HG03558 (cell line): ENCODE results near the gene PGRMC1.
"Not testable (repeated sequence)": the region's sequence is repeated elsewhere in the genome, so short reads cannot be mapped to it uniquely, and the experiment has no call there.

Experiments used
- ATAC-seq: cut with Tn5 transposase; IDR thresholded peaks from one replicate; pipeline ENCODE4 v1.9.1; 2021; ENCODE audit warnings: moderate number of reproducible peaks; ENCODE audit not compliant: unreplicated experiment; ENCODE audit errors: extremely low read depth

The PGRMC1 gene

DNA sequence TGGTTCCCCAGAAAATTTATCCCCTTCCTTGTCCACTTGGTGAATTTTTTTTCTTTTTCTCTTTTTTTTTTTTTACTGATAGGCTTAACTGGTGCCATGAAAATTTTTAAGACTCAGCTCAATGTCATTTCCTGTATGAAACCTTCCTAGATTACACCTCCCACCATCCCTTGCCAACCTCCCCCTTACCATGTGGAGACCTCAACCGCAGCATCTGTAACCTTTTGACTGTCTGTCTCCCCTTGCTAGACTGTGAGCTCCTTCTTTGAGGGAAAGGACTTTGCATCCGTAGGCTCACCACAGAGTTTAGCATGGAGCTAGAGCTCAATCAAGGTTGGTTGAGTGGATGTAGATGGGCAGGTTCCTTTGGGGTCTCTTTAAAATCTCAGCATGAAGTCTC is 5.2 kb upstream of the PGRMC1 start:
- ATAC-seq, result no peak

DNA sequence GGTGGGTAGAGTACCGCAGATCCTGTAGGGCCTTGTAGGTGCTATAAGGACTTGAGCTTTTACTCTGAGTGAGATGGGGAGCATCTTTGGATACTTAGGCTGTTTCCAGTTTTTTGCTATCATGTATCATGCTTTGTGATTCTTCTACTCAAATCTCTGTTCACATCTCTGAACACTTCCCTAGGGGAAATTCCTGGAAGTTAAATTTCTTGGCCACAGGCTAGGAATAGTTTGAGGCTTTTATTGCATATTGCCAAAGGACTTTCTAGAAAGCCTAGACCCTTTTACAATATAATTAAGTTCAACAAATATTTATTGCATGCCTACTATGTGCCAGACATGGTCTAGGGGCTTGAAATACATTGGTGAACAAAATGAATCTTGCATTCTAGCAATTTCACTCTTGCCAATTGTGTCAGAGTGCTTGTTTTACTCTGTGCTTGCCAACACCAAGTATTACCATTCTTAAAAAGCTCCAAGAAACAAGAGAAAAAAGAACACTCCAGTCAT is 4.1 kb upstream of the PGRMC1 start:
- ATAC-seq, result no peak

DNA sequence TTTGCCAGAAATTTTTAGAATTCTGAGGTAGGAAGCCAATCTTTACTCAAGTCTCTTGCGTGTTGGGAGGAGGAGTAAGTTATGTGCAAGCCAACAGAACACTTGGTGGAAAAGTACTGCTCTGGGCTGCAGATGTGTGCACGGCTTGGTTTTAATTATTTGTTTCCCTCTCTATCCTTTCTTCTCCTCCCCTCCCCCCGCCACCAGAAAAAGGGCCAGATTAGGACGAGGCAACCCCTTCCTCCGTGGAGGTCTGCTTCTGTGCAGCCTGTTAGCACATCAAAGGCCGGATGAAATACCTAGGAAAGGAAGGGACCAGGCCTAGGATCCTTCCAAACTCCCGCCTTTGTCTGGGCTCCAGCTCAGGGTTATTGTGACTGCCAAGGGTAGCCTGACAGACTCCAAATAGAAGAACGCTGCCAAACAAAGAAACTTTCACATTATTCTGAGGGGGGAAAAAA is 1.0 kb upstream of the PGRMC1 start:
- ATAC-seq, result no peak

DNA sequence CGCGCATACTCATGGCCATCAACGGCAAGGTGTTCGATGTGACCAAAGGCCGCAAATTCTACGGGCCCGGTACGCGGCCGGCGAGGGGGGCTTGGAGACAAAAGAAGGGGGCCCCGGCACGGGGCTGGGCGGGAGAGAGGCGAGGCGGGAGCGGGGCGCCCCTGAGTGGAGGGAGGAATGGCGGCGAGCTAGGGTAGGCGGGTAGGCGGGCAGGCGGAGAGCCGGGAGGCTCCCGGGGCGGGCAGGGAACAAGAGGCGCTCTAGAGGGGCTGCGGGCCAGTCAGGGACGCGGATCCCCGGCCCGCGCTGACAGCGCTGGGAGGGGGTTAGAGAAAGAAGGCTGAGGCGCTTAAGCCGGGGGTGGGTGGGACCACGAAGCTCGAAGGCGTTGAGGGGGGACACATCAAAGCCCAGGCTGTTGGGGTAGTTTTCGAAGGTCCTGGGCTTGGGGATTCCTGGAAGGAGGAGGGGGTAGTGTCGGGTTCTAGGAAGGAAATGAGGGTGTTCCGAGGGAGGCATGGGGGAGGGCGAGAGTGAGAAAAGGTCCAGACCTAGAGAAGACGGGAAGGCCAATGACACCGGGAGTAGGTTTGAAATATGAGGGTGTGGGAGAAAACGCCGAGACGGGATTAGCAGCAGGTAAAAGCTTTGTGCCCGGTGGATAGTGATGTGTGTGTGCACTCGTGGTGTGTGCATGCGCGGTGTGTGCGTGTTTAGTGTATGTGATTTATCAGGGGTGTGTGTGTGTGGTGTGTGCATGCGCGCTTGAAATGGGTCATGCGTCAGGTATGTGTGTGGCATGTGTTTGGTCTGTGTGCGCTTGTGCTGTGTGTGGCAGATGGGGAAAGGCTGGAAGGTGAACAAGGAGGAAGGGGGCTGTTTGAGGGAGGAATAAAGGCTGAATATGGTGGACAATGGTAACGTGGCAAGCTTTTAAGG is 807 bp downstream of the PGRMC1 start:
- ATAC-seq, result peak; percentile 9

DNA sequence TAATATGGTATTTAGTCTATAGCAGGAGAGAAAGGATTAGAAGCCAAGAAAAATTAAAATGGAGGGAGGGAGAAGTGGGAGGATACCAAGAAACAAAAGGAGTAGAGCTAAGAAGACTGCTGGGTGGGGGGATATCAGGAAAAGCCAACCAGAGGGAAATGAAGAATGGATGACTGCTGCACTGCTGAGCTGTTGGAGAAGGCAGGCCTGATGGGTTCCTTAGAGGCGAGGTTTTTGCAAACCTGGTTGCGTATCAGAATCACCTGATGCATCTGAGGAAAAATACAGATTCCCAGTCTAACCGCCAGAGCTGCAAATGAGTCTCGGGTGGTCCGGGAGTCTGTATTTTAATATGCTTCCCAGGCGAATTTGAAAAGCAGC is 1.5 kb downstream of the PGRMC1 start:
- no peak for ATAC-seq

DNA sequence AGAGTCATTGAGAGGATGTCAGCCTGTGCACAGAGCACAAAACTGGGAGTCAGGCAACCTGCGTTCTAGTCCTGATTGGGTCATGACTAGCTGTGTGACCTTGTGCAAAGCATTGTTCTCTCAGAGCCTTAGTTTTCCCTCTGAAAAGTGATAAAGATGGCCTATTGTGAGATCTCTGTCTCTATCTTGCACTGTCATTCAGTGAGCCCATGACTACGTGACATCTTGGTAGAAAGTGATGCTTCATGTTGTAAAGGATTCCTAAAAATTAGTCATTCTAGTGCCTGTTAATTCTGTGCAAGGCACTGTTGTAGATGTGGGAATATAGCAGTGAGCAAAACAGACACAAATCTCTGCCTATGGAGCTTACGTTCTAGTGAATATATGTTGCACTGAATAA is 2.5 kb downstream of the PGRMC1 start:
- no peak for ATAC-seq

DNA sequence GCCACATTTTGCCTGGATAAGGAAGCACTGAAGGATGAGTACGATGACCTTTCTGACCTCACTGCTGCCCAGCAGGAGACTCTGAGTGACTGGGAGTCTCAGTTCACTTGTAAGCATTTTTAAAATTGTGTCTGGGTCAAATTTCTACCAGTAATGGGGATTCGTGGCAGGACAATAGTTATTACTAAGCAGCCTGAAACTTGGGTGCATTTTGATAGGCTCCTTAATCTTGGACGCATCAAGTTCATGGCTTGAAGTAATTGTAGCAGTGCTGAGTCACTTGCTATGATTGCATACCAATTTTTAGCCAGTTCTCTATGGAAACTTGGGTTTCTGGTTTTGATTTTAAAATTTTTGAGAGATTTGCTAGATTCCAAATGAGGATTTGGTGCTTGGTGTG is 4.3 kb downstream of the PGRMC1 start:
- ATAC-seq, result no peak

DNA sequence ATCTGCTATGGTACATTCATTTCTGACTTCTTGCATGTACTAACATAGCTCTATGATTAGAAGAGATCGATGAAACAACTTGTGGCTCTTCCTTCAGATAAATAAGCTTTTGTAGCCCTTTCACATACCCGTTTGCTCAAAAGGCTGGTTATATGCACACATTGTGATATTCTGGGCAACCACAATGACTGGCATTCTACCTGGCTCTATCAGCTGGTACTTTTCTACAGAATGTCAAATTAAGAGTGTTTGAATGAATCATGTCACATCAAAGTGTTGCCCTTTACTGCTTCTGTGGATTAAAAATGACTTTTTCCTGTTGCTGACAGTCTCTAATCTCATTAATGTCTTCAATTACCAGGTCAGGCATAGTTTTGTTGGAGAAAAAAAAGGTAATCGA is 11.6 kb downstream of the PGRMC1 start:
- no peak for ATAC-seq

DNA sequence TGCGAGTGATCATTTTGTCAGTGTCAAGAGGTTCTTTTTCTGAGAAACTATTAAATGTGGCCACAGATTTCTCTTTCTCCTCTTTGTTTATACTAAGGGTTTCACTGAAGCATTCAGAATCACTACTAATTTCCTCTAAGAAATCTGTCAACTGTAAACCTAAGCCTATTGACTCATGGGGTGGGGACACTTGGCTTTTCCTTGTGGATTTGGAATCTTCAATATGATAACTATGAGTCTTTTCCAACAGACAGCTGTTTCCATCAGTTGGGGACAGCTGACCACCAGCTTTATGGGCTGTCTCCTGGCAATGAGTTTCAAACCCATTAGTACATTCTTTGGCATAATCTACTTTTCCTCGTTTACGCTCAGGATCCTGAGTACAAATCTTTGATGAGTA is 13.8 kb downstream of the PGRMC1 start:
- no peak for ATAC-seq

DNA sequence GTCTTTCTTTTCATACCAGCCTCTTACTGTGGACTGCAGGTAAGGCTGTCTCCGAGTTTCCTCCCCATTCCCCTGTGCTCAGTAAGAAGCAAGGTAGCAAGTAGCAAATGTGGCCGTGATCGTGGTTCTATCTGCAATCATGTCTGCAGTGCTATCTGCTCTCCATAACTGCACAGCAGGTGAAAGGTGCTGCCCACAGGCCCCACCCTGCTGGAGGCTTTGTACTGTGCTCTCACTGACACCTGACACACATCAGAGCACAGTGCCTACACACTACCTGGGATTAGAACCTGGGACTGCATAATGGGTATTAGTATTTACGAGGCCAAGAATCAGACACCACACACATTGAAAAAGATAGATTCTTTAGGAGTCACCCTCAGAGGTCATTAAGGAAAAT is 15.3 kb downstream of the PGRMC1 start:
- ATAC-seq, result no peak

DNA sequence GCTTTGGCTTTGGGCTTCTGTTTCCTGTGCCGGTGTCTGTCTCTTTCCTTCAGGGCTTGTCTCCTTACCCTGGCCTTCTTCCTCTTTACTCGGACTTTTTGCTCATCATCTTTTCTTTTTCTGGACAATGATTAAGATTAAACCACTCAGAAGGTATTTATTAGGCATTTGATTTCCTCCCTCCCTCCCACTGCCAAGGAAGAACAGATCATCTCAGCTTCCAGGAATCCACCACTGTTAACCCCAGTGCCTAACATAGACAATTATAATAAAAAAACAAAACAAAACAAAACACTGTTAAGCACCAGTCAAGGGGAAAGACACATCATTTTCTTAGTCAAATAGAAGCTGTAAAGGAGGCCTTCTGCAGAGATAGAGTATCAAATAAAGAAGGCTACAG is 16.6 kb downstream of the PGRMC1 start:
- ATAC-seq, result no peak

DNA sequence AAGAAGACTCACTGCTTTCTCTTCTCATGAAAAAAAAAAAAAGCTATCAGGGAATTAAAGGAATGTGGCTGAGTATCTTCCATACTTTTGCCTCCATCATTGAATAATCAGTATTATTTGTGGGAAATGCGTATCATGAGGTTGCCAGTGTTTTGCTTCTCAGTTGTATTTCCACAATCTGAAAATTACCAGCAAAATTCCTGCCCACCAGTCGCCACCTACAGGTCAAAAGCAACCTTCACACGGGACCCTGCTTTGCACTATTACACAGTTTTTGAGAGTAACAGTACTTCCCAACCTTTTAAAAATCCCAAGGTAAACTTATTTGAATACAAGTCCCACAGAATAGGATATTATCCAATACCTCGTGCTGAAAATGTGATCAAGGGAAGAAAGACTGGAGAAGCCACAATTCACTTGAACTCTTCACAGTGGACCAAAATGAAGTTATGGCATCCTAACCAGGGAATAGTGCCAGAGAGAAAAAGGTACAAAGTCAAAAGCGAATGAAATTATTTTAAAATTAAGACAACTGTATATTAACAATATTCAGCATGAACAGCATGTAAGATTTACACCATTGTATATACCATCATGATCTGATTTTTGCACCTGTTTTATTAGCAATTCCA is 30.4 kb downstream of the PGRMC1 start:
- no peak for ATAC-seq

DNA sequence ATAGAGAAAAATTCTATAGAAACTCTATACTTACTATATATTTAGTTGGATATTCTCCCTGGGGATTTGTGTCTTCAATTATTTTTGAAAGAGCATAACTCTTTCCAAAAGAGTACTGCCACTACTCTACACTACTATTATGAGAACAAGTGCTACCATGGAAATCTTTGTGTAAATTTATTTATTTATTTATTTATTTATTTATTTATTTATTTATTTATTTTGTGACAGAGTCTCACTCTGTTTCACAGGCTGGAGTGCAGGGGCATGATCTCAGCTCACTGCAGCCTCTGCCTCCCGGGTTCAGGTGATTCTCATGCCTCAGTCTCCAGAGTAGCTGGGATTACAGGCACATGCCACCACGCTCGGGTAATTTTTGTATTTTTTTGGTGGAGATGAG is 31.0 kb downstream of the PGRMC1 start:
- ATAC-seq, result not testable (repeated sequence)

DNA sequence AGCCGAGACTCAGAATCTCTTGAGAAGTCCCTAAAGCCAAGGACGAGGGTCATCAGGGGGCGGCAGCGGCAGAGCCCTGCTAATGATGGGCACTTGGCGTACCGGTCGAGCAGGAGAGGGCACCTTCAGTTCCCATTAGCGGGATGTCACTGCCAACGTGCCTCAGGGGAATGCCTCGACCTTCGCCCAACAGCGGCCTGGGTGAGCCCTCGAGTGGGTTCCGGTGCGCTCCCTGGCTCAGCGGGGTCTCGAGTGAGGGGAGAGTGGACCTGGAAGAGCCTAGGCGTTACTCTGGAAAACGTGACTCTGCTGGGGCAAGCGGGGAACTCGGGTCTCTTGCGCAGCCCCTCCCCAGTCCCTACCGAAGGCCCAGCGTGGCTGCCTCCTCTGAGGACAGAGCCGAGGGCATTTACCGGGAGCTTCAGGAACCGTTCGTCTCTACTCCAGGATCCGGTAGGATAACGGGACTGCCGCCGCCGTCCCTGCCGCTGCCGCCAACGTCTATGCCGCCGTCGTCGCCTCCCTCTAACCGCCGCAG is 36.9 kb downstream of the PGRMC1 start:
- no peak for ATAC-seq

DNA sequence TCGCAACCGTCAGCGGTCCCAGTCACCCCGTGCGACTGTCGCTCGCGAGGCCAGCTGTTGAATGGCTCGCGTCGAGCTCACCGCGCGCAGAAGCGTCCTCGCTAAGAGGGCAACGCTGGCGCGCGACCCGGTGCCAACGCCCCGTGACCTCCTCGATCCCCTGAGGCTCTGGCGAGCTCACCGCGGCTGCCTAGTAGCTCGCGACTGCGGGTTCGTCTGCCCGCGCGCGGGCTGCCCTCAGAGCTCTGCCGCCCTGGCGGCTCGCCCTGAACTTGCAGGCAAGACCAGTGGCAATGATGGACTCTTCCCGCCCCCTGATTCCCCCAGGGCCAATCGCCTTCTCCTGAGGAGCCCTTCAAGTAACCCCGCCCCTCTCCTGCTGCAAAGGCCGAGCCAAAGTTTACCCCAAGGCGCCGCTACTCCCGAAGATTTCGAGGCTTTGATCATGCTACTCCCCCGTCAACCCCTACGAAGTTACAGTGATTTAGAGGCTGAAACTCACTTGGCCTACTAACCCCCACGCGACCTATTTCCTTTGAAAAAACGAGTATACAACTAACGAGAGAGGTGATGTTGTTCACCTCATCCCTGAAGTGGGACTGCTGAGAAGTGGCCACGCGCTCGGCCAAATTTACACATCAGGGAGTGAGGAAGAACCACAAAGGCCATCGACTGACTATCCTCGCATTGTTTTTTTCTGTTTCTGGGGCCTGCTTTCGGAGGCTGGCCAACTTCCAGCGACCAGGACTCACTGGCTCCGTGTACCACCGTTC is 37.5 kb downstream of the PGRMC1 start:
- ATAC-seq, result no peak

DNA sequence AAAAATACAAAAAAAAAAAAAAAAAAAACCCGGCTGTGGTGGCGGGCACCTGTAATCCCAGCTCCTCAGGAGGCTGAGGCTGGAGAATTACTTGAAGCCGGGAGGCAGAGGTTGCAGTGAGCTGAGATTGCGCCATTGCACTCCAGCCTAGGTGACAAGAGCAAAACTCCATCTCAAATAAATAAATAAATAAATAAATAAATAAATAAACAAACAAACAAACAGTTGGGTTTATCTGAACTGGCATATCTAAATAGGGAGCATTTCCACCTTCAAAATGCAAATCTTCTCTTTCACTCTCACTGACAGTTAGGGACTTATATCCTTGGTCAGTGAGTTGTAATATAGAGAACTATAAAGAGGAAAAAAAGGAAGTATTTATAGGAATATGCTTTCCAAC is 46.3 kb downstream of the PGRMC1 start:
- ATAC-seq, result not testable (repeated sequence)

DNA sequence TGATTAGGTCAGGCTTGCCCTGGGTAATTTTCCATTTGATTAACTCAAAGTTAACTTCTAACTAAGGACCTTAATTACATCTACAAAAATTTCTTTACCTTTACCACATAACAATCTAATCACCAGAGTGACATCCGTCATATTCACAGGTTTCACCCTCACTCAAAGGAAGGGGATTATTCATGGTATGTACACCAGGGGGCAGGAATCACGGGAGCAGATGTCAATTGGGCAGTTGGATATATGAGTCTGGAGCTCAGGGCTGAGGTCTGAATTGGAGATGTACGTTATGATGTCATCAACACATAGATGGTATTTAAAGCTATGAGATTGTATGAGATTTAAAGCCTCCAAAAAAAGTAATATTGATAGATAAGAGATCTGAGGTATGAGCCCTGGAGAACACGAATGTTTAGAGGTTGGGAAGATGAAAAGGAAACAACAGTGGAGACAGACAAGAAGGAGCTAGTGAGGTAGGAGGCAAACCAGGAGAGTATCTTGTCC is 52.9 kb downstream of the PGRMC1 start:
- no peak for ATAC-seq

DNA sequence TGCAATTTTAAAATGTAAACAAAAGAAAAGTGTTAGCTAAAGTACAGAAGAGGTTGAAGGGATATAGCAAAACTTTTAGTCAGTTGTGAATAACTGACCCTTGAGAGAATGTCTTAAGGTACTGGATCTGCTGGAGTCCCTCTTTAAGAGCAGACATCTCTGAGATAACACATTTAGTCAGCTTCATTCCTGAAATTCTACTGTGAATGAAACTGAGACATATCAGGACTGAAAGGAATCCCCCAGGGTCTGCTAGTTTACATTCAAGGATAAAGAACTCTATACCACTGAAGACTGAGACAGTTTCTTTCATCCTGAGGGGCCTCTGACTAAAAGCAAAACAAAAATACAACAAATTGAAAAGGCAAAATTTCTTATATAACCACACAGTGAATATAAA is 54.4 kb downstream of the PGRMC1 start:
- ATAC-seq, result no peak

DNA sequence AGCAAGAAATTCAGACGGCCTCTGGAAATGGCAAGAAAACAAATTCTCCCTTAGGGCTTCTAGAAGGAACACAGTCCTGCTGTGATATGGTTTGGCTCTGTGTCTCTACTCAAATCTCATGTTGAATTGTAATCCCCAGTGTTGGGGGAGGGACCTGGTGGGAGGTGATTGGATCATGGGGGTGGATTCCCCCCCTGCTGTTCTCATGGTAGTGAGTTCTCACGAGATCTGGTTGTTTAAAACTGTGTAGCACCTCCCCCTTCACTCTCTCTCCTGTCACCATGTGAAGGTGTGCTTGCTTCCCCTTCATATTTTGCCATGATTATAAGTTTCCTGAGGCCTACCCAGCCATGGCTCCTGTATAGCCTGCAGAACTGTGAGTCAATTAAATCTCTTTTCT is 55.2 kb downstream of the PGRMC1 start:
- not testable (repeated sequence) for ATAC-seq

DNA sequence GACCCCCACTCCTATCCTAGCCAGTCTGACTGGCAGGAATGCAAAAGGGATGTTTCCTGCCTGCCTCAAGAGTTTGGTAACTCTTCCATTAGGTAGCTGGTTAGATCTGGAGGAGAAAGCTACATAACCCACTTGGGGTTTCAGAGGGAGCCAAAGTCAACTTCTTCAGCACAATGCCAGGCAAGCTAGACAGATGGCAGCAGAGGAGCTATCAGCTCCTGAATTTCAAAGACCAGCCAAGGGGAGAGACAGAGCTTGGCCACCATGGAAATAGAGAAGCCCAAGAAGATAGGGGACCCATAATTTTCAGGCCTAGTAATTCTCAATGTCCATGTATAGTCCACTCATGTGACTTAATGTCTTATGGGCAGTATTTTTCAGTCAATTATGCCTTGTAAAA is 56.4 kb downstream of the PGRMC1 start:
- no peak for ATAC-seq
